GM20000 (cell line): ENCODE data around the gene ZNF439.
"Not testable (repeated sequence)": the region's sequence is repeated elsewhere in the genome, so short reads cannot be mapped to it uniquely, and the experiment has no call there.

Experiments used
- DNase-seq: peaks from one replicate; pipeline ENCODE4 v3.0.0; 2012; ENCODE audit warnings: low spot score
- CTCF ChIP-seq: IDR thresholded peaks from 2 replicates; pipeline ENCODE4 v1.5.1; 2012; ENCODE audit warnings: mild to moderate bottlenecking, control low read depth; ENCODE audit errors: extremely low read depth, missing control alignments

ZNF439 gene

GRCh38 chr19:11821474-11822109 lies 26.9 kb upstream of the ZNF439 start:
- TF ChIP-seq CTCF: no peak
- DNase-seq: no peak

DNA sequence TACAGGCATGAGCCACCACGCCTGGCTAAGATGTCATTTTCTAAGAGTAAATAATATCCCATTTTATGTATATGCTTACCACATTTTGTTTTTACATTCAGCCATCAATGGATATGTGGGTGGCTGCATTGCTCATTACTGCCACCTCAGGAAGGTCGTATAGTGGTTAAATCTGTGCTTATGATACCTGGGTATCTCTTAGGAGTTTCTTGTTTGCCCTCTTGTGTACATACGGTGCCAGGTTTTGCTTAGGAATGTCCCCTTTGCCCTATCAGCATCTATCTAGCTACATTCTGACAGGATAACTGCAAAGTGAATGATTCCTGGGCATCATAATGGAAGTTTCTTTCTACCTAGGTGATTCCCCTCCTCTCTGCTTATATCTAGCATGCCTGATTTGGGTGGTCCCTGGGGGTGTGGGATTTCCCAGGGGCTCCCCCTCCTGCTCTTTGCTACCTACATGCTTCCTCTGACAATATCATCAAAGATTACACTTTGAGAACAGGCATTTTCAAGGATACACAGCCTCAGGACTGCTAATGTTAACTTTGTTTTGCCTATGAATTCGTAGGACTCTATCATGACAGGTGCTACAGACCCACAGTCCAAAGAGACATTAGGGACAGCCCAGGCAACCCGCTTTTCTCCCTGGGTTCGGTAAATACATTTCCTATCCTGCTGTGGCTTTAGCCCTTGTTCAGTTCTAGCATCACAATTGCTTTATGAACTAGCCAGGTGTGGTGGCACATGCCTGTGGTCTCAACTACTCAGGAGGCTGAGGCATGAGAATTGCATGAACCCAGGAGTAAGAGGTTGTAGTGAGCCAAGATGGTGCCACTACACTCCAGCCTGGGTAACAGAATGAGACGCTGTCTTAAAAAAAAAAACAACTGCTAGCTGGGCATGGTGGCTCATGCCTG lies 19.3 kb upstream of the ZNF439 start:
- DNase-seq: not testable (repeated sequence)

- no peak for TF ChIP-seq CTCF
Observed at GRCh38 chr19:11832253-11832912, 16.1 kb upstream of the ZNF439 start.

GRCh38 chr19:11833541-11833940 lies 15.0 kb upstream of the ZNF439 start:
- DNase-seq: no peak
- no peak for TF ChIP-seq CTCF

More at GRCh38 chr19:11832253-11832912, 16.1 kb upstream of the ZNF439 start:
- no peak for DNase-seq

DNA sequence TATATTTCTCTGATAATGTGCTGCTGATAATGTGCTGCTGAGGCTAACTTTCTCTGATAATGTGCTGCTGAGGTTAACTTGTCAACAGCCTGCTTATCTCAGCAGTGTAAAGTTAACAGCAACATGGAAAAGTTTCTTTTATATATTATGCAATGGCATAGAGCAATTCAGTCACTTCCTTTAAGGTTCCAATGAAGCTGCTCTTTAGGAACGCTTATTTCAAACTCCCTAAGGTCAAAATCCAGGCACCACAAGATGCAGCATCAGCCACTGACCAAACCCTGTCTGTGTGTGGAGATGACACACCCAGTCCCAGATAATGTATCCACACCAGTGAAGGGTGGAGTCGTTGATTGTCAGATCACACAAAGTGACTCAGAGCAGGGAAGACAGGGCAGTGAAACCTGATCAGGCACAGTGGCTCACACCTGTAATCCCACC lies 12.9 kb upstream of the ZNF439 start:
- not testable (repeated sequence) for DNase-seq

DNA sequence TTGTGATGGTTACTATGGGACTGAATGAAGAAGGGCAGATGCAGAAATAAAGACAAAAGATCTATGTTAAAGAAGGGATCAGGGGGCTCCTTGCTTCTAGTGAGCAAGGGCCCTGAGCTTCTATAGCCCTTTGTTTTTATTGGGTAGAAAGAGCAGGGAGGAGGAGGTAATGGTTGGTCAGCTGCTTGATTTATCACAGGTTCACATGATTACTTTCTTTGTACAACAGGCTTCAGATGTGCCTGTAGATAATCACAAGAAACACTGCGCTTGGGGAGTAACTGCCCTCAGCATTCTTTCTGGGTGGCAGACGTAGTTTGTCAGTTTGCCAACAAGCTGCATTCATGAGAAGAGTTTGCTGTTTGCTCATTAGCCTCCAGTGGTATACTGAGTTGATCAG lies 4.8 kb upstream of the ZNF439 start:
- no peak for TF ChIP-seq CTCF
- no peak for DNase-seq

DNA sequence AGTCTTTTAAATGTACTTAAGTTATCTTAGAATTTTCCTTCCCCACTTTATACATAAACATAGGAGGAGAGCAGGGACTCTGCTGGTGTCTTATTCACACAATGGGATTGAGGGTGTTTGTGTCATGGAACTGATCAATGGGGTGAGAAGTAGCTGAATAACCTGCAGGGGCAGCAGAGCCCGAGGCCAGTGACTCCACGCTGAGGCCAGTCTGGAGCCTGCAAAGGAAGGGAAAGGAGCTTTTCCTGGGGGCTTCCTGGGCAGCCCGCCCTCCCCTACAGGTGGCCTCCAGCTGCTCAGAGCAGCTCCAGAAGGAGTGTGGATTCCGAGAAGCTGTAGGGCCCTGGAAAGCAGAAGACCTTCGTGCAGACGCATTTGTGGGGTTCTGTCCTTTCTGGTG lies 911 bp upstream of the ZNF439 start:
- not testable (repeated sequence) for DNase-seq

- TF ChIP-seq CTCF: no peak
- DNase-seq: no peak
Observed at GRCh38 chr19:11848200-11848593, 329 bp upstream of the ZNF439 start.

DNA sequence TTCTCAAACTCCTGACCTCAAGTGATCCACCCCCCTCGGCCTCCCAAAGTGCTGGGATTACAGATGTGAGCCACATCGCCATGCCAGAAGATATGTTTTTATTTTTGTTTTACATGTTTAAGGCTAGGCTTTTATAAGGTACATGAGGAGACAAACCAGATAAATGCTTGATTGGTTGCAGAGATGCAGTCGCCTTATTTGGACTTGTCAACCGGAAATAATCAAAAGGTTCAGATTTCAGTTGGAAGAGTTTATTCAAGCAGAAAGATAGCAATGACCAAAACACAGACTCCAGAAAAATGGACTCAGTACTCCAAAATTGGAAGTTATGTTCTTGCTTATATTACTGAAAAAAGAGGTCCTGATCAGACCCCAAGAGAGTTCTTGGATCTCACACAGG lies 1.8 kb downstream of the ZNF439 start:
- not testable (repeated sequence) for DNase-seq
